Neural cell (in vitro differentiated cells): Measurements from ENCODE around the gene SFXN3. TPM values are rescaled to one million over a fixed set of nuclear protein-coding genes. Genes with fewer than 3 reads are reported as not detected.
A peak's percentile ranks its signal among the peaks of the same experiment; 100 is the strongest.

Source experiments
- H2AFZ ChIP-seq: fragments of 200-600, 300-800 bp; sonication (generic), shearing (Covaris generic); 2 replicates; pipeline ENCODE4 v1.6.0; 2014; ENCODE audit warnings: low read depth, mild to moderate bottlenecking, antibody characterized with exemption, low read length, moderate library complexity
- H3F3A ChIP-seq: fragments of 200-600 bp; shearing (Covaris generic); 2 replicates; pipeline ENCODE4 v1.6.1; 2016; ENCODE audit warnings: mild to moderate bottlenecking, moderate library complexity, mixed read lengths, antibody characterized with exemption, low read length; ENCODE audit not compliant: insufficient read depth, poor library complexity, severe bottlenecking
- H3K27ac ChIP-seq: fragments of 200-600, 300-800 bp; sonication (generic), shearing (Covaris generic); 2 replicates; pipeline ENCODE4 v1.5.1; 2014; ENCODE audit warnings: mild to moderate bottlenecking, low read length, moderate library complexity
- H3K27me3 ChIP-seq: fragments of 300-800, 200-600 bp; sonication (generic), shearing (Covaris generic); 2 replicates; pipeline ENCODE4 v1.6.0; 2014; ENCODE audit warnings: mild to moderate bottlenecking, low read depth, low read length, moderate library complexity; ENCODE audit not compliant: insufficient read depth
- H3K36me3 ChIP-seq: fragments of 300-800, 200-600 bp; sonication (generic), shearing (Covaris generic); 2 replicates; pipeline ENCODE4 v1.5.1; 2014; ENCODE audit warnings: mild to moderate bottlenecking, antibody characterized with exemption, low read length, moderate library complexity; ENCODE audit not compliant: insufficient read depth
- H3K4me2 ChIP-seq: fragments of 300-800, 200-600 bp; sonication (generic), shearing (Covaris generic); 2 replicates; pipeline ENCODE4 v1.6.0; 2014; ENCODE audit warnings: mild to moderate bottlenecking, low read length
- H3K4me3 ChIP-seq: fragments of 300-800, 200-600 bp; sonication (generic), shearing (Covaris generic); 2 replicates; pipeline ENCODE4 v1.5.1; 2014; ENCODE audit warnings: mild to moderate bottlenecking, low read length, moderate library complexity
- H3K79me2 ChIP-seq: fragments of 200-600 bp; shearing (Covaris generic); replicated peaks from 2 replicates; pipeline ENCODE4 v1.6.0; 2014; ENCODE audit warnings: mild to moderate bottlenecking, low read length, moderate library complexity; ENCODE audit not compliant: insufficient read depth
- H3K9ac ChIP-seq: fragments of 300-800, 200-600 bp; sonication (generic), shearing (Covaris generic); 2 replicates; pipeline ENCODE4 v1.6.1; 2016; ENCODE audit warnings: mild to moderate bottlenecking, low read length, mixed read lengths
- H3K9me2 ChIP-seq: fragments of 200-600 bp; shearing (Covaris generic); 2 replicates; pipeline ENCODE4 v1.6.1; 2016; ENCODE audit warnings: mild to moderate bottlenecking, low read length, mixed read lengths; ENCODE audit not compliant: insufficient read depth
- H3K9me3 ChIP-seq: fragments of 200-600, 300-800 bp; sonication (generic), shearing (Covaris generic); 2 replicates; pipeline ENCODE4 v1.6.1; 2016; ENCODE audit warnings: mild to moderate bottlenecking, mixed run types, low read length, moderate library complexity, mixed read lengths
- H4K20me1 ChIP-seq: fragments of 200-600 bp; shearing (Covaris generic); 2 replicates; pipeline ENCODE4 v1.6.1; 2016; ENCODE audit warnings: mild to moderate bottlenecking, mixed run types; ENCODE audit not compliant: insufficient read depth
- EP300 ChIP-seq: fragments of 450-650 bp; conservative IDR thresholded peaks from 2 replicates; pipeline ENCODE4 v1.6.1; 2014; ENCODE audit warnings: antibody characterized with exemption, mild to moderate bottlenecking, moderate library complexity; ENCODE audit not compliant: poor library complexity, severe bottlenecking
- EZH2 ChIP-seq: fragments of 200-600, 300-800 bp; shearing (Covaris generic), sonication (generic); IDR thresholded peaks from 2 replicates; pipeline ENCODE4 v1.6.1; 2014; ENCODE audit warnings: antibody characterized with exemption, low read length, borderline replicate concordance, mild to moderate bottlenecking; ENCODE audit not compliant: insufficient read depth, poor library complexity, severe bottlenecking
- MXI1 ChIP-seq: fragments of 450-650 bp; conservative IDR thresholded peaks from 2 replicates; pipeline ENCODE4 v1.6.1; 2014; ENCODE audit warnings: antibody characterized with exemption, mild to moderate bottlenecking; ENCODE audit not compliant: poor library complexity, severe bottlenecking
- POLR2AphosphoS5 ChIP-seq: IDR thresholded peaks from 2 replicates; pipeline ENCODE4 v1.6.1; 2012
- RAD21 ChIP-seq: fragments of 450-650 bp; conservative IDR thresholded peaks from 2 replicates; pipeline ENCODE4 v1.6.1; 2014; ENCODE audit warnings: antibody characterized with exemption, mild to moderate bottlenecking, moderate library complexity
- SMC3 ChIP-seq: fragments of 450-650 bp; conservative IDR thresholded peaks from 2 replicates; pipeline ENCODE4 v1.6.1; 2014; ENCODE audit warnings: antibody characterized with exemption, mild to moderate bottlenecking, moderate library complexity; ENCODE audit not compliant: poor library complexity
- TAF1 ChIP-seq: IDR thresholded peaks from 2 replicates; pipeline ENCODE4 v1.6.1; 2012; ENCODE audit warnings: low read depth
- polyA plus RNA-seq: library from polyadenylated mRNA; depleted of rRNA; stranded (reverse); fragments of >200 nt; gene quantifications from 2 replicates; pipeline ENCODE4 v1.2.3, GENCODE V29; 2014
- TF ChIP-seq, protein P1 (sequence below): IDR thresholded peaks from 2 replicates; pipeline ENCODE4 v1.6.1; 2012; ENCODE audit warnings: borderline replicate concordance
- TF ChIP-seq, protein P2 (sequence below): fragments of 450-650 bp; IDR thresholded peaks from 2 replicates; pipeline ENCODE4 v1.5.1; 2014; ENCODE audit warnings: antibody characterized with exemption, mild to moderate bottlenecking, moderate library complexity; ENCODE audit not compliant: poor library complexity, severe bottlenecking

The SFXN3 gene
- polyA plus RNA-seq, 1 donor from 2014 or later = 52.1 TPM

DNA sequence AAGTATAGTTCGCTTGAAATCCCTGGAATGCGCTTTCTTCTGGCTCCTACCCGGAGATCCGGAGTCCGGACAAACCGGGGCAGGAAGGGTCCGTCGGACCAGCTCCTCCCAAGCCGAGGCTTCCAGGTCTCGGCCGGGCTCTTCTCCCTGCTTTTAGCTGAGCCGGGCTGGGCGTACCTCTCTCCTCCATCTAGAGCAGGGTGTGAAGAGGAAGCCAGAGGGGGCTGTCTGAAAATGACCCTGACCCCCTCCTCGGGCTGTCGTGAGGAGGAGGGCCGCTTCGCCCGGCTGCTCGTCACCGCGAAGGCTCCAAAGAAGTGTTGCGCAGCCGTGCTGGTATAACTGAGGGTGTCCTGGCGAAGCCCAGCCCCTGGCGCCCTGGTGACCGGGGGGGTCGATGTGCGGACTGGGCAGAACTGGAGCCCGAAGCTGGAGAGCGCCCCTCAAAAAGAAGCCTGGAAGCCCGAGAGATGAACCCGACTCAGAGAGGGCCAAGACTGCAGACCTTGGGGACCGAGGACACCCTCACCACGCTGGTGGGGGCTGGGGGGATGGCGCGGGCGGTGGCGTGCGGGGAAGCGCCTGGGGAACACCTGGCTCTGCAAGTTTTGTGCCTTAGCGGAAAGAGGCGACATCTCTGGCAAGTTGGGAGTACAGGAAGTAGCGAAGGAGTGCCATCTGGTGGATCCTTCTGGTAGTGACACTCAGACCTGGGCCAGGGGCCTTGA is 36.5 kb downstream of the SFXN3 start:
- Histone ChIP-seq H3K4me3 (peak overlapping the region; percentile 66), H3F3A (no peaks in the 10 kb centered on the region), H3K79me2 (no peaks in the 10 kb centered on the region), H3K27me3 (peaks cover 72% of the 10 kb centered on the region), H3K27ac (no peak overlapping the region), H2AFZ (no peak overlapping the region), H3K4me2 (peak overlapping the region; percentile 61), H3K9me3 (no peaks in the 10 kb centered on the region), H3K9ac (no peak overlapping the region), H4K20me1 (no peaks in the 10 kb centered on the region), H3K36me3 (no peaks in the 10 kb centered on the region), H3K9me2 (no peaks in the 10 kb centered on the region)
- TF ChIP-seq, protein P1, sequence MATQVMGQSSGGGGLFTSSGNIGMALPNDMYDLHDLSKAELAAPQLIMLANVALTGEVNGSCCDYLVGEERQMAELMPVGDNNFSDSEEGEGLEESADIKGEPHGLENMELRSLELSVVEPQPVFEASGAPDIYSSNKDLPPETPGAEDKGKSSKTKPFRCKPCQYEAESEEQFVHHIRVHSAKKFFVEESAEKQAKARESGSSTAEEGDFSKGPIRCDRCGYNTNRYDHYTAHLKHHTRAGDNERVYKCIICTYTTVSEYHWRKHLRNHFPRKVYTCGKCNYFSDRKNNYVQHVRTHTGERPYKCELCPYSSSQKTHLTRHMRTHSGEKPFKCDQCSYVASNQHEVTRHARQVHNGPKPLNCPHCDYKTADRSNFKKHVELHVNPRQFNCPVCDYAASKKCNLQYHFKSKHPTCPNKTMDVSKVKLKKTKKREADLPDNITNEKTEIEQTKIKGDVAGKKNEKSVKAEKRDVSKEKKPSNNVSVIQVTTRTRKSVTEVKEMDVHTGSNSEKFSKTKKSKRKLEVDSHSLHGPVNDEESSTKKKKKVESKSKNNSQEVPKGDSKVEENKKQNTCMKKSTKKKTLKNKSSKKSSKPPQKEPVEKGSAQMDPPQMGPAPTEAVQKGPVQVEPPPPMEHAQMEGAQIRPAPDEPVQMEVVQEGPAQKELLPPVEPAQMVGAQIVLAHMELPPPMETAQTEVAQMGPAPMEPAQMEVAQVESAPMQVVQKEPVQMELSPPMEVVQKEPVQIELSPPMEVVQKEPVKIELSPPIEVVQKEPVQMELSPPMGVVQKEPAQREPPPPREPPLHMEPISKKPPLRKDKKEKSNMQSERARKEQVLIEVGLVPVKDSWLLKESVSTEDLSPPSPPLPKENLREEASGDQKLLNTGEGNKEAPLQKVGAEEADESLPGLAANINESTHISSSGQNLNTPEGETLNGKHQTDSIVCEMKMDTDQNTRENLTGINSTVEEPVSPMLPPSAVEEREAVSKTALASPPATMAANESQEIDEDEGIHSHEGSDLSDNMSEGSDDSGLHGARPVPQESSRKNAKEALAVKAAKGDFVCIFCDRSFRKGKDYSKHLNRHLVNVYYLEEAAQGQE = no peak
- peak; percentile 89 for TF ChIP-seq SMC3
- TF ChIP-seq EP300 = no peak
- no peak for TF ChIP-seq TAF1
- TF ChIP-seq RAD21 = peak; percentile 79
- TF ChIP-seq, protein P2, sequence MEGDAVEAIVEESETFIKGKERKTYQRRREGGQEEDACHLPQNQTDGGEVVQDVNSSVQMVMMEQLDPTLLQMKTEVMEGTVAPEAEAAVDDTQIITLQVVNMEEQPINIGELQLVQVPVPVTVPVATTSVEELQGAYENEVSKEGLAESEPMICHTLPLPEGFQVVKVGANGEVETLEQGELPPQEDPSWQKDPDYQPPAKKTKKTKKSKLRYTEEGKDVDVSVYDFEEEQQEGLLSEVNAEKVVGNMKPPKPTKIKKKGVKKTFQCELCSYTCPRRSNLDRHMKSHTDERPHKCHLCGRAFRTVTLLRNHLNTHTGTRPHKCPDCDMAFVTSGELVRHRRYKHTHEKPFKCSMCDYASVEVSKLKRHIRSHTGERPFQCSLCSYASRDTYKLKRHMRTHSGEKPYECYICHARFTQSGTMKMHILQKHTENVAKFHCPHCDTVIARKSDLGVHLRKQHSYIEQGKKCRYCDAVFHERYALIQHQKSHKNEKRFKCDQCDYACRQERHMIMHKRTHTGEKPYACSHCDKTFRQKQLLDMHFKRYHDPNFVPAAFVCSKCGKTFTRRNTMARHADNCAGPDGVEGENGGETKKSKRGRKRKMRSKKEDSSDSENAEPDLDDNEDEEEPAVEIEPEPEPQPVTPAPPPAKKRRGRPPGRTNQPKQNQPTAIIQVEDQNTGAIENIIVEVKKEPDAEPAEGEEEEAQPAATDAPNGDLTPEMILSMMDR = peak; percentile 85
- peak; percentile 92 for TF ChIP-seq EZH2
- no peak for TF ChIP-seq POLR2AphosphoS5
- TF ChIP-seq MXI1 = peak; percentile 26

DNA sequence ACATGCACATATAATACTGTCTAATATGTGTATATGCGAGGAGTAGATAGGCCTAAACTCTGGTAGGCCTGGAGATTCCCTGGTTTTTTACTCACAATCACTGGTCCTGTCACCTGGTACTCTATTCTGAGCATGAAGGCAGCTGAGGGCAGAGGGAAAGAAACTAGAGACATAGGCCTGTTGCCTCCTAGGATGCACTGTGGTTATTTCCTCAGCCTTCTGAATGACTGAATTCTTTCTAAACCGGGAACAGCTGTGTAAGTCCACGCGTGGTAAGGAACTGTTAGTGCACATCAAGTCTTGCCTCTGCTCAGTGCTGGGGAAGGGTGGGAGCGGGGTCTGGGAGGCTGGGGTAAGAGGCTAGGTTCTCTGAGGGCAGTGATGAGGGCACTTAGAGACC is 38.4 kb downstream of the SFXN3 start:
- H3K79me2 ChIP-seq = no peaks in the 10 kb centered on the region
- no peak overlapping the region for H3K9ac ChIP-seq
- no peak overlapping the region for H3K27ac ChIP-seq
- H3F3A ChIP-seq = no peaks in the 10 kb centered on the region
- TF ChIP-seq MXI1 (no peak), POLR2AphosphoS5 (no peak), SMC3 (no peak), RAD21 (no peak), TAF1 (no peak), EZH2 (no peak), EP300 (no peak)
- TF ChIP-seq, protein P1 = no peak
- TF ChIP-seq, protein P2 = no peak
- H3K9me2 ChIP-seq = no peaks in the 10 kb centered on the region
- no peak overlapping the region for H3K4me2 ChIP-seq
- no peaks in the 10 kb centered on the region for H3K36me3 ChIP-seq
- no peaks in the 10 kb centered on the region for H4K20me1 ChIP-seq
- H3K27me3 ChIP-seq = peaks cover 72% of the 10 kb centered on the region
- H3K4me3 ChIP-seq = no peak overlapping the region
- no peaks in the 10 kb centered on the region for H3K9me3 ChIP-seq
- H2AFZ ChIP-seq = no peak overlapping the region
